ENCODE measurements around the gene ETNPPL. TPM values are rescaled to one million over a fixed set of nuclear protein-coding genes. Genes with fewer than 3 reads are reported as not detected.

Gene ETNPPL
- total RNA-seq, 4 donors from 2014 or later = not detected

- 50% methylated on average over 3 of the region's 3 CpGs for WGBS
- H3K27ac ChIP-seq = no peak overlapping the region
Observed at GRCh38 chr4:108796173-108796572, 33.3 kb upstream of the ETNPPL start.

DNA sequence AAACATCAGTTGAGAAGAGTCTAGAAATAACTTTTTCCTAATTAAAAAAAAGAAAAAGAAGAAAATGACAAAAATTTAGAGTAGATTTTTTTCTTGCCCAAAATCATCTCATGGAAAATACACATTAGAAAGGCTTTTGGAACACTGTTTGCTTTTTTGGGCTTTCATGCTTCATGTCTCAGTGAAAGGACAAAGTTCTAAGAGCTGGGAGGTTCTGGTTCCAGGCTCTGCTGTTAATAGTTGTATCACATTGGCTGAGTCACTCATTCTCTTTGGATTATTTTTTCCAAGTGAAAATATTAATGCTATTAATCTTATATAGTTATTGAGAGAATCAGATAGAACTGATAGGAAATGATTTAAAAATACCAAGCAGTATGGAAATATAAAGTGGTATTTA is 32.9 kb upstream of the ETNPPL start:
- Histone ChIP-seq H3K27ac (no peak overlapping the region), H3K4me3 (no peak overlapping the region), H3K27me3 (no peaks in the 10 kb centered on the region), H3K4me1 (no peaks in the 10 kb centered on the region), H3K36me3 (no peaks in the 10 kb centered on the region), H3K9me3 (no peaks in the 10 kb centered on the region)
- TF ChIP-seq EP300 (IDR thresholded peaks at IDR 0.05) (no peak), POLR2AphosphoS5 (IDR thresholded peaks at IDR 0.05) (no peak), POLR2A (IDR thresholded peaks at IDR 0.05) (no peak), CTCF (IDR thresholded peaks at IDR 0.05) (no peak)
- no peak for DNase-seq (ENCODE audit: low spot score in 2 of 2)

More at GRCh38 chr4:108796173-108796572, 33.3 kb upstream of the ETNPPL start:
- Histone ChIP-seq H3K4me1 (no peaks in the 10 kb centered on the region), H3K27me3 (no peaks in the 10 kb centered on the region), H3K4me3 (no peak overlapping the region), H3K36me3 (no peaks in the 10 kb centered on the region), H3K9me3 (no peaks in the 10 kb centered on the region)
- no peak for TF ChIP-seq EP300 (IDR thresholded peaks at IDR 0.05)
- no peak for TF ChIP-seq POLR2A (IDR thresholded peaks at IDR 0.05)
- no peak for TF ChIP-seq CTCF (IDR thresholded peaks at IDR 0.05)
- TF ChIP-seq POLR2AphosphoS5 (IDR thresholded peaks at IDR 0.05) = no peak
- no peak for DNase-seq (ENCODE audit: low spot score in 2 of 2)

DNA sequence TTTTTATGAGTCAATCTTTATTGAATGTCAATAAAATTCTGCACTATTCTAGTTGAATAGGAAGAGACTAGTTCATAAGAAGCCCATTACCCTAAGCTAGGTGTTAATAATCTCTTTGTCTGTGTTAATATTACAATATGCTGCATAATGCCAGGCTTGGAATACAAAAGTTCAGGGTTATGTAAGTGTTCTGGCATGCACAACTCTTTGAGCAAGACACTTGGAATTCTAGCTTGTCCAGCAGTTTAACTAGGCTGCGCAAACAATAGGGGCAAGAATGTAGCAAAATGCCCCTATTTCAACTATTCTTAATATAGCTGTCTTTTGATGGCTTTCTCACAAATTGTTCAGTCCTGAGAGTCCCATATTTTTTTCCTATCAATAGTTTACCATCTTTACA is 31.3 kb upstream of the ETNPPL start:
- DNase-seq (ENCODE audit: low spot score in 2 of 2) = no peak
- H3K27me3 ChIP-seq = no peaks in the 10 kb centered on the region
- no peak overlapping the region for H3K27ac ChIP-seq
- TF ChIP-seq POLR2AphosphoS5 (IDR thresholded peaks at IDR 0.05) = no peak
- TF ChIP-seq CTCF (IDR thresholded peaks at IDR 0.05) = no peak
- no peak for TF ChIP-seq EP300 (IDR thresholded peaks at IDR 0.05)
- no peak for TF ChIP-seq POLR2A (IDR thresholded peaks at IDR 0.05)
- no peak overlapping the region for H3K4me3 ChIP-seq
- 63% methylated on average over 1 of the region's 1 CpG for WGBS
- no peaks in the 10 kb centered on the region for H3K9me3 ChIP-seq
- no peaks in the 10 kb centered on the region for H3K4me1 ChIP-seq
- H3K36me3 ChIP-seq = no peaks in the 10 kb centered on the region

- Histone ChIP-seq H3K36me3 (no peaks in the 10 kb centered on the region), H3K9me3 (no peaks in the 10 kb centered on the region), H3K4me3 (no peak overlapping the region), H3K27ac (no peak overlapping the region), H3K4me1 (no peaks in the 10 kb centered on the region), H3K27me3 (no peaks in the 10 kb centered on the region)
- no peak for DNase-seq (ENCODE audit: low spot score in 2 of 2)
- WGBS = 75% methylated on average over 1 of the region's 1 CpG
- TF ChIP-seq POLR2AphosphoS5 (IDR thresholded peaks at IDR 0.05) = no peak
- no peak for TF ChIP-seq CTCF (IDR thresholded peaks at IDR 0.05)
- no peak for TF ChIP-seq EP300 (IDR thresholded peaks at IDR 0.05)
- no peak for TF ChIP-seq POLR2A (IDR thresholded peaks at IDR 0.05)
Observed at GRCh38 chr4:108793415-108793814, 30.6 kb upstream of the ETNPPL start.

- TF ChIP-seq POLR2A (IDR thresholded peaks at IDR 0.05) (no peak), CTCF (IDR thresholded peaks at IDR 0.05) (no peak), POLR2AphosphoS5 (IDR thresholded peaks at IDR 0.05) (no peak), EP300 (IDR thresholded peaks at IDR 0.05) (no peak)
- no peaks in the 10 kb centered on the region for H3K4me1 ChIP-seq
- no peak overlapping the region for H3K27ac ChIP-seq
- H3K9me3 ChIP-seq = no peaks in the 10 kb centered on the region
- no peaks in the 10 kb centered on the region for H3K36me3 ChIP-seq
- H3K4me3 ChIP-seq = no peak overlapping the region
- DNase-seq (ENCODE audit: low spot score in 2 of 2) = no peak
- WGBS = 96% methylated on average over 8 of the region's 9 CpGs
- no peaks in the 10 kb centered on the region for H3K27me3 ChIP-seq
Observed at GRCh38 chr4:108788731-108789130, 25.9 kb upstream of the ETNPPL start.
